WI38 (cell line): ENCODE results near the gene OLFML2A.

Experiments used
- H3K4me3 ChIP-seq: 2 replicates; pipeline ENCODE4 v1.5.1; 2011; ENCODE audit warnings: low read depth, mild to moderate bottlenecking, control low read depth, low read length
- CTCF ChIP-seq: IDR thresholded peaks from 2 replicates; pipeline ENCODE4 v1.5.1; 2012; ENCODE audit warnings: low read depth, mild to moderate bottlenecking, control low read depth, low read length

Gene OLFML2A

DNA sequence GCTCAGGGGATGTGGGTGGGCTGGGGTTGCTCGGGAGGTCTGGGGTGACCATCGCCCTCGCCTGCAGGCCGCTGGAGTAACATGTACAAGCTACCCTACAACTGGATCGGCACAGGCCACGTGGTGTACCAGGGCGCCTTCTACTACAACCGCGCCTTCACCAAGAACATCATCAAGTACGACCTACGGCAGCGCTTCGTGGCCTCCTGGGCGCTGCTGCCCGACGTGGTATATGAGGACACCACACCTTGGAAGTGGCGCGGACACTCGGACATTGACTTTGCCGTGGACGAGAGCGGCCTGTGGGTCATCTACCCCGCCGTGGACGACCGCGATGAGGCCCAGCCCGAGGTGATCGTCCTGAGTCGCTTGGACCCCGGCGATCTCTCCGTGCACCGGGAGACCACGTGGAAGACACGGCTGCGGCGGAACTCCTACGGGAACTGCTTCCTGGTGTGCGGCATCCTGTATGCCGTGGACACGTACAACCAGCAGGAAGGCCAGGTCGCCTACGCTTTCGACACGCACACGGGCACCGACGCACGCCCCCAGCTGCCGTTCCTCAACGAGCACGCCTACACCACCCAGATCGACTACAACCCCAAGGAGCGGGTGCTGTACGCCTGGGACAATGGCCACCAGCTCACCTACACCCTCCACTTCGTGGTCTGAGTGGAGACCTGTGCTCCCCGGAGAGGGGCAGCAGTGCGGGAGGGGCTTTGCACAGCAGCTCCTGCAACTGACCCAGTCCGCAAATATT, 33.0 kb downstream of the OLFML2A start:
- no peak for TF ChIP-seq CTCF
- H3K4me3 ChIP-seq, result no peak overlapping the region

- no peak for TF ChIP-seq CTCF
- H3K4me3 ChIP-seq, result no peak overlapping the region; the same call in 1 of the 2 replicates
Measured at GRCh38 chr9:124810663-124811355, 33.9 kb downstream of the OLFML2A start.

GRCh38 chr9:124812441-124812876, 35.5 kb downstream of the OLFML2A start:
- H3K4me3 ChIP-seq, result no peak overlapping the region
- TF ChIP-seq CTCF, result no peak

DNA sequence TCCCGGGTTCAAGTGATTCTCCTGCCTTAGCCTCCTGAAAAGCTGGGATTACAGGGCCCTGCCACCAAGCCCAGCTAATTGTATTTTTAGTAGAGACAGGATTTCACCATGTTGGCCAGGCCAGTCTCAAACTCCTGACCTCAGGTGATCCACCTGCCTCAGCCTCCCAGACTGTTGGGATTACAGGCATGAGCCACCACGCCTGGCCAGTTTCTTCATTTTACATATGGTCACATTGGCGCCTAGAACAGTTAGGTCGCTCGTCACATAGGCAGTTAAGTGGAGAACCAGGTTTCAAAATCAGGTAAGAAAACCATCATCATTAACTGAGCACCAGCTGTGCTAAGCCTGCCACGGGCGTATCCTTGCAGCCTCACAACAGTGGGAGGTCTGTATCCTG, 36.1 kb downstream of the OLFML2A start:
- TF ChIP-seq CTCF, result no peak
- no peak overlapping the region for H3K4me3 ChIP-seq

- TF ChIP-seq CTCF, result no peak
- H3K4me3 ChIP-seq, result no peak overlapping the region
Measured at GRCh38 chr9:124813501-124814163, 36.7 kb downstream of the OLFML2A start.

- TF ChIP-seq CTCF, result no peak
- H3K4me3 ChIP-seq, result no peak overlapping the region
Measured at GRCh38 chr9:124814164-124814535, 37.2 kb downstream of the OLFML2A start.

- TF ChIP-seq CTCF, result no peak
- no peak overlapping the region for H3K4me3 ChIP-seq
Measured at GRCh38 chr9:124815601-124816000, 38.7 kb downstream of the OLFML2A start.
